ENCODE data around the gene SLCO2B1. TPM values are rescaled to one million over a fixed set of nuclear protein-coding genes. Genes with fewer than 3 reads are reported as not detected.

Gene SLCO2B1
- total RNA-seq, 1 donor from 2014 or later: 0.18 TPM

Other genes starting within 250 kb of the SLCO2B1 start
- 40.0 and 50.5 TPM in 2 replicates for gene XRRA1, start 202.0 kb upstream of the SLCO2B1 start, total RNA-seq
- 129 and 138 TPM in 2 replicates for gene SPCS2, start 201.8 kb upstream of the SLCO2B1 start, total RNA-seq
- gene NEU3, start 162.2 kb upstream of the SLCO2B1 start, total RNA-seq: 13.2 and 16.5 TPM in 2 replicates
- gene OR2AT4, start 54.2 kb upstream of the SLCO2B1 start, total RNA-seq: not detected in 2 replicates
- not detected in 2 replicates for gene TPBGL, start 89.7 kb downstream of the SLCO2B1 start, total RNA-seq
- gene ARRB1, start 200.6 kb downstream of the SLCO2B1 start, total RNA-seq: 0.24 and 0.62 TPM in 2 replicates
- gene RPS3, start 248.4 kb downstream of the SLCO2B1 start, total RNA-seq: 4,635 and 5,236 TPM in 2 replicates